Brain pericyte (primary cell): ENCODE data around the gene TMEM62.
"Not testable (repeated sequence)": the region's sequence is repeated elsewhere in the genome, so short reads cannot be mapped to it uniquely, and the experiment has no call there.

ENCODE experiments used
- DNase-seq: peaks from one replicate; pipeline ENCODE4 v3.0.0-alpha.2; 2012; ENCODE audit warnings: low read depth, low spot score

Gene TMEM62

DNA sequence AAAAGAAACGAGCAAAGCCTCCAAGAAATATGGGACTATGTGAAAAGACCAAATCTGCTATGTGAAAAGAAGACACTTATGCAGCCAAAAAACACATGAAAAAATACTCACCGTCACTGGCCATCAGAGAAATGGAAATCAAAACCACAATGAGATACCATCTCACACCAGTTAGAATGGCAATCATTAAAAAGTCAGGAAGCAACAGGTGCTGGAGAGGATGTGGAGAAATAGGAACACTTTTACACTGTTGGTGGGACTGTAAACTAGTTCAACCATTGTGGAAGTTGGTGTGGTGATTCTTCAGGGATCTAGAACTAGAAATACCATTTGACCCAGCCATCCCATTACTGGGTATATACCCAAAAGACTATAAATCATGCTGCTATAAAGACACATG, 43.8 kb downstream of the TMEM62 start:
- not testable (repeated sequence) for DNase-seq

DNA sequence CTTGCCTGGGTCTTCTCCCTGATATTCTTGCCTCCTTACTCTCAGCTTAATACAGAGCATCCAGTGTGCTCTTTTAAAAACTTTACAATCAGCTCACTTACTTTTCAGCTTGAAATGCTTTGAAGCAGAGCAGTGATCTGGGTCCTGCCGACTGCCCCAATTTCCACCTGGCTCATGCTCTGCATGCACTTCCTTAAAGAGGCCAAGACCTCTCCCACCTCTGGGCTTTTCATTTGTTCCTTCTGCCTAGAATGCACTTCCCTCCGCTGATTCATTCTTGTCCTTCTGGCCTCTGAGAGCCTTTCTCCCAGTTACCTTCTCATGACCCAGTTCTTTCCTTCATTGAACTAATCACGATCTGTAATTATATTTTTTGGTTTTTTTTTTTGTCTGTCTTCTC, 49.9 kb downstream of the TMEM62 start:
- DNase-seq = no peak

DNA sequence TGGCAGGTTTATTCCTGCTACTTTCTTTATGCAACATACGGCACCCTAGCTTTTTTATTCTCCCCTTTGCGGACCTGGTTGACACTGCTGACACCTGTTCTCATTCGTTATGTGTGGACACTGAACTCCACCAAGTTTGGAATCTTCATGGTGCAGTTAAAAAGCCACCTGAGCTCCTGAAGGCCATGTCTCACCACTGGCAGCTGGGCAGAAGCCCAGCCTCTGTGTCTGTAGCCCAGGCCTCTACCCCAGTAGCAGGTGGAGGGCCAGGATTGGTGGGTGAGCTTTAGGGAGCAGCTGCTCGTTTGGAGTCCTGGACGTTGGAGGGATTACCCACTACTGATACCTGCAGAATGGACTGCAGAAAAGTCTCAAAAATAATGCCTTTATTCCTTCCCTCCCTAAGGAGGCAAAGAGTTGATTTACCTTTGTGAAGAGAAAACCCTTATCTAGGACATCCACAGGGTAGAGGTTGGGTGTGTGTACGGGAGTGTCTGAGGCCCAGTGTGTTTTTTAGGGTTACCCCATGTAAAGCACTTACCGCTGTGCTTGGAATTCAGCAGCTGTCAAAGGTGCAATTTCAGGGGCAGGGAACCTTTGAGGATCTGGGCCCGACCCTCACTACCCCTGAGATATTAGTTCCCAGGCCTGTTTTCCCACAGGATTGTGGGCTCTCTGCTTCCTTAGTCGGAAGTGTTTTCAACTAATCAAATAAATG, 51.2 kb downstream of the TMEM62 start:
- DNase-seq = no peak

- no peak for DNase-seq
Observed at GRCh38 chr15:43185157-43186002, 52.0 kb downstream of the TMEM62 start, which contains the start of gene CCNDBP1. CCNDBP1 (plus strand) TSS chr15:43185403; CDS start chr15:43185499, 96 bp downstream.

DNA sequence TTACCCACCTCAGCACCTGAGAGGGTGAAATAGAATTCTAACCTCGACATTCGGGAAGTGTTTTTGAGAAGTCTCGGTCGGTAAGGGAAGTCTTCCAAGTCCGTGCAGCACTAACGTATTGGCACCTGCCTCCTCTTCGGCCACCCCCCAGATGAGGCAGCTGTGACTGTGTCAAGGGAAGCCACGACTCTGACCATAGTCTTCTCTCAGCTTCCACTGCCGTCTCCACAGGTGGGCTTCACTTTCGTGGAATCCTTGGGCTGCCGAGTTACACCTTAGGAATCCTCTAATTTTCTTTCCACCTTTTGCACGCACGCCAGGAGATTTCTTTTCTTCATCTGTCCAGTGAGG, 52.6 kb downstream of the TMEM62 start:
- no peak for DNase-seq

- DNase-seq = no peak
Observed at GRCh38 chr15:43187544-43188155, 54.3 kb downstream of the TMEM62 start.

DNA sequence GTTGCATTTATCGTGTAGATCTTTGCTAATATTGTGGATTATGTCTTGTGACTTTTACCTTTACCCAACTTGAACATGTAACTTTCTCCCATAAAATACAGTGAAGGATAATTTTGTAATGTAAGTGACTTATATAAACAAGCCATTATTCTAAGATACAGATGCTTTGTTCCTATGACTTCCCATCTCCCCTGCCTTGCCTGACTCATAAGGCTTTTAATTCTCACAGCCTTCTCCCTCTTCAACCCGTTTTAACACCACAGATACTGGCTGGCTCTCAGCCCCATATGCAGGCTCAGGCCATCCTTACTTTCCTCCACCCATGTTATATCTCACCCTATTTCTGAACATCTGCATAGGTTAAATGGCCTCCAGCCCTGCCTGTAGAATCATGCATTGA, 55.9 kb downstream of the TMEM62 start:
- DNase-seq = no peak

DNA sequence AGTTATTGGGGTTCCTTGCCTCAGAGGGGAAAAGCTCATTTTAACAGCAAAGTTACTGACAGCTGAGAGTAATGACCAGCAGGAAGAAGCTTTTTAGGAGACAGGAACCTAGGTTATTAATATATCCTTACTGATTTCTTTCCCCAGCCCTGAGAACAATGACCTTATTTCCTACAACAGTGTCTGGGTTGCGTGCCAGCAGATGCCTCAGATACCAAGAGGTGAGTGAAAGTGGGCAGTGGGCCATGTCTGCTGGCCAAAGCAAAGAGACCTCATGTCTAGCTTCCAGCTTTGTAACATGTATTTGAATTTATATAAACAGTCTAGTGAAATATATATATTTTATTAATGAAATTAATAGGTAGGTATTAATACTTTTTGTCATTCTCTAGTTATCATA, 56.8 kb downstream of the TMEM62 start:
- DNase-seq = no peak

GRCh38 chr15:43193710-43194109, 60.3 kb downstream of the TMEM62 start:
- DNase-seq = no peak

DNA sequence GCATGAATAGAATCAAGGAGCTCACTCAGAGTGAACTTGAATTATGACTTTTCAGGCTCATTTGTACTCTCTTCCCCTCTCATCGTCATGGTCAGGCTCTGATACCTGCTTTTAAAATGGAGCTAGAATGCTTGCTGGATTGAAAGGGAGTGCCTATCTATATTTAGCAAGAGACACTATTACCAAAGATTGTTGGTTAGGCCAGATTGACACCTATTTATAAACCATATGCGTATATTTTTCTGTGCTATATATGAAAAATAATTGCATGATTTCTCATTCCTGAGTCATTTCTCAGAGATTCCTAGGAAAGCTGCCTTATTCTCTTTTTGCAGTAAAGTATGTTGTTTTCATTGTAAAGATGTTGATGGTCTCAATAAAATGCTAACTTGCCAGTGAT, 61.4 kb downstream of the TMEM62 start:
- no peak for DNase-seq

- DNase-seq = no peak
Observed at GRCh38 chr15:43196760-43197548, 63.6 kb downstream of the TMEM62 start.

DNA sequence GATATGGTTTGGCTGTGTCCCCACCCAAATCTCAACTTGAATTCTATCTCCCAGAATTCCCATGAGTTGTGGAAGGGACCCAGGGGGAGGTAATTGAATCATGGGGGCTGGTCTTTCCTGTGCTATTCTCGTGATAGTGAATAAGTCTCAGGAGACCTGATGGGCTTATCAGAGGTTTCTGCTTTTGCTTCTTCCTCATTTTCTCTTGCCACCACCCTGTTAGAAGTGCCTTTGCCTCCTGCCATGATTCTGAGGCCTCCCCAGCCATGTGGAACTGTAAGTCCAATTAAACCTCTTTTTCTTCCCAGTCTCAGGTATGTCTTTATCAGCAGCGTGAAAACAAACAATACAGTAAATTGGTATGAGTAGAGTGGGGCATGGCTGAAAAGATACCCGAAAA, 64.4 kb downstream of the TMEM62 start:
- DNase-seq = not testable (repeated sequence)

DNA sequence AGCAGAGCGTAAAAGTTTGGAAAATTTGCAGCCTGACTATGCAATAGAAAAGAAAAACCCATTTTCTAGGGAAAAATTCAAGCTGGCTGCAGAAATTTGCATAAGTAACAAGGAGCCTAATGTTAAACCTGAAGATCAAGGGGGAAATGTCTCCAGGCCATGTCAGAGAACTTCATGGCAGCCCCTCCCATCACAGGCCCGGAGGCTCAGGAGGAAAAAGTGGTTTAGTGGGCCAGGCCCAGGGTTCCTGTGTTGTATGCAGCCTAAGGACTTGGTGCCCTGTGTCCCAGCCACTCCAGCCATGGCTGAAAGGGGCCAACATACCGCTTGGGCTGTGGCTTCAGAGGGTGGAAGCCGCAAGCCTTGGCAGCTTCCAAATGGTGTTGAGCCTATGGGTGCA, 65.2 kb downstream of the TMEM62 start:
- DNase-seq = not testable (repeated sequence)

GRCh38 chr15:43198992-43199391, 65.6 kb downstream of the TMEM62 start:
- no peak for DNase-seq

- DNase-seq = no peak
Observed at GRCh38 chr15:43199945-43200488, 66.6 kb downstream of the TMEM62 start.

DNA sequence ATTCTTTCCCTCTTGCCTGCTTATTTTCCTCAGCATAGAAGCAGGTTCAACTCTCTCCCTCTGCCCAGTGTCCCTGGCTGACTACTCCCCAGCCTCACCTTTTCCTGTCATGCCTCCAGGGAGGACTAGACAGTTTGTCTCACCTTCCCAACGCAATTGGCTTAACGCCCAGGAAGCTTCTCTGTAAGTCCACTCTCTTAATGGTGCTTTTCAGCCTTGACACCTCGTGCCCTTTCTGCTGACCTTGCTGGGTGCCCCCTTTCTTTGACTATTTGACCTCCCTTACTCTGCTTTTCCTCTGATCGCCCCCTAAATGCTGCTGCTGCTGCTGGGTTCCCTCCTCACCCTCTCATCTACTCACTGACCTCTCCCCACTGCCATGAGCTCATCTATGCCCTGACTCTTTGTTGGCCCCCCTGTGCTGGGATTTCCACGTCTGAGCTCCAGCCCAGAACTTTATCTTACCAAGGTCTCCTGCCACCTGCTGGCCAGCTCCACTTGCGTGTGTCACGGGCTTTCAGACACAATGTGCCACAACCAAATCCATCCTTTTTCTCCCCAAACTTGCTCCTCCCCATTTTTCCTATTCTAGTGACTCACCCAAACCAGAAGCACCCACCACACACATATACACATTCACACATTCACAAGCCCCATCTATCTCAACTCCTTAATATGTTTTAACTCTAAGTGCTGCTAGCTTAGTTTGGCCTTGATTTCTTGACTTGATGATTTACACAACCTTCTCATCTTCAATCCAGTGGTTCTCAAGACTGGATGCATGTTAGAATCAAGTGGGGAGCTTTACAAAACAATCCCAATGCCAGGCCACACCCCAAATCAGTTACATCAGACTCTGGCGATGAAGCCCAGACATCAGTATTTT, 70.9 kb downstream of the TMEM62 start:
- DNase-seq = no peak

GRCh38 chr15:43206054-43206453, 72.7 kb downstream of the TMEM62 start:
- DNase-seq = no peak

DNA sequence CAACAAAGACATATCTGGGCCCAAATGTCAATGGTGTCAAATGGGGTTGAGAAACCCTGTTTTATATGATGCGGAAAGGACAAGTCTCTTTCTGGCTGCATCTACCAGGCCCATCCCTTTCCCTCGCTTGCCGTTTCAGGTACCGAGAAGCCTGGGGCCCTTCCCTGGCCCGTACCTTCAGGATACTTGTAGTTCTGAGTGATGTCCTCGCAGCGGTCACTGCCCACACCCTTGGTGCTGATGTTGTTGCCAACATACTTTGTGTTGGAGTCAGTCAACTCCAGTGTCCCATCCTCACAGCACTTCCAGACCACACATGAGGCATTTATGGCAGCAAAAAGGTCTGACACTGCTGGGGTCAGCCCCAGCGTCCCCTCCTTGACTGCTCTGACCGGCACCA, 73.6 kb downstream of the TMEM62 start:
- DNase-seq = no peak

DNA sequence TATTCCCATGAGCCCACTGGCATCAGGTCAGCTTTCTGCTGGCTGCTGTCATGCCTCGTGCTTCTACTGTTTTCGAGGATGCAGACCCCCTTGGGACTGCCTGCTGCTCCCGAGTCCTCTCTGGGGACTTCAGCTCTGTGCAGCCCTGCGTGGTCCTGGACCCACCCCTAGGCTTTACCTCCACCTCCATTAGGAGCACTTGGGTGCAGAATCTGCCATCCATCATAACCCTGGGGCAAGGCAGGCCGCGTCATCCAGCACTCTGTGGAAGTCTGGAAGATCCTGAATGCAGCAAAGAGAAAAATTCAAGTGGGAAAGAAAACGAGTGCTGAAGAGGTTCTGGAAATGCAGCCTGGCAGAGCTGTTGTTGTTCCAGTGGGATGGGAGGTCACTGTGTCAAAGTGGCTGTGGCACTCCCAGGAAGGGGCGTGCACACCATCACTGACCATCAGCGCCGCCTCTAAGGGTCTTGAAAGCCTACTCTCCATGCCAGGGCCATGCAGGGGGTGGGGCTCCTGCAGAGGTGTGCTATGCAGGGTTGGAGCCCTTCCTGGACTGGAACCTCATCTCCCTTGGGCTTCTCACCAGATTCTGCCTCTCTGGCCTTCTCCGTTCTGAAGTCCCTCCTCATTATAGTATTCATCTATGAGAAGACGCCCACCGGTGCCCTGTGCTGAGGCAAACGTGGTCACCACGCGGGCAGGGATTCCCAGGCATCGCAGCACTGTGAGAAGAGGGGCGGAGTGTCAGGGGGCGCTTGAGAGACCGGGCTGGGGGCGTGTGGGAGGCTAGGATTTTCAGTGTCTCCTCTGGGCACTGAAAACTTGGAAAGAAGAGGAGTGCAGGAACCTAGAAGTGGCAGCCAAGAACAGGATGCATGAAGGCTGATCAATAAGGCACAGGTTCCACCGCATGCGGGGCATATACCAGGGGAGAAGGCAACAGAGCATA, 74.9 kb downstream of the TMEM62 start:
- DNase-seq = no peak
